NCI-H2029 (cell line): Measurements from ENCODE around the gene COL20A1.

Experiments
- DNase-seq: peaks from one replicate; lab custom pipeline; 2025; lab: John Stamatoyannopoulos, UW

The COL20A1 gene

GRCh38 chr20:63278661-63279060 lies 14.3 kb upstream of the COL20A1 start:
- DNase-seq, result no peak

GRCh38 chr20:63279931-63280330 lies 13.1 kb upstream of the COL20A1 start:
- no peak for DNase-seq

- no peak for DNase-seq
These were observed 12.6 kb upstream of the COL20A1 start for GRCh38 chr20:63280371-63280770.

- no peak for DNase-seq
These were observed 11.9 kb upstream of the COL20A1 start for GRCh38 chr20:63280929-63281545.

GRCh38 chr20:63281742-63282665 lies 11.0 kb upstream of the COL20A1 start:
- DNase-seq, result no peak

GRCh38 chr20:63282946-63283345 lies 10.0 kb upstream of the COL20A1 start:
- no peak for DNase-seq

GRCh38 chr20:63283397-63284082 lies 9.4 kb upstream of the COL20A1 start:
- no peak for DNase-seq

- no peak for DNase-seq
These were observed 8.9 kb upstream of the COL20A1 start for GRCh38 chr20:63284083-63284440.

GRCh38 chr20:63284544-63284949 lies 8.4 kb upstream of the COL20A1 start:
- no peak for DNase-seq

- no peak for DNase-seq
These were observed 7.9 kb upstream of the COL20A1 start for GRCh38 chr20:63284981-63285524.

- no peak for DNase-seq
These were observed 7.1 kb upstream of the COL20A1 start for GRCh38 chr20:63285636-63286615.

GRCh38 chr20:63286781-63287696 lies 5.9 kb upstream of the COL20A1 start:
- no peak for DNase-seq

- no peak for DNase-seq
These were observed 5.0 kb upstream of the COL20A1 start for GRCh38 chr20:63287697-63288580.

GRCh38 chr20:63288581-63289251 lies 4.3 kb upstream of the COL20A1 start:
- no peak for DNase-seq

GRCh38 chr20:63289311-63290135 lies 3.5 kb upstream of the COL20A1 start:
- no peak for DNase-seq

- DNase-seq, result no peak
These were observed 2.8 kb upstream of the COL20A1 start for GRCh38 chr20:63290136-63290676.

GRCh38 chr20:63290677-63291472 lies 2.1 kb upstream of the COL20A1 start:
- DNase-seq, result no peak
